K562 (cell line): ENCODE measurements around the gene RNF144A.

Source experiments
- BRCA1 ChIP-seq, 2 experiments: fragments of 450-650 bp in 1 of 2; sonication (generic) in 1 of 2; formaldehyde crosslinking in 1 of 2; IDR thresholded peaks; 2 replicates each; pipeline versions ENCODE4 v1.5.0 to v1.6.1; 2017 to 2020; ENCODE audit warnings: mild to moderate bottlenecking in 1 of 2, missing genetic modification reagents in 1 of 2
- CBFA2T2 ChIP-seq: fragments of 450-650 bp; conservative IDR thresholded peaks from 2 replicates; pipeline ENCODE4 v1.6.1; 2017; ENCODE audit warnings: mild to moderate bottlenecking
- FOXA1 ChIP-seq: fragments of 450-650 bp; IDR thresholded peaks from 2 replicates; pipeline ENCODE4 v1.6.1; 2016; ENCODE audit warnings: mild to moderate bottlenecking, borderline replicate concordance
- FOXJ3 ChIP-seq: sonication (generic); formaldehyde crosslinking; IDR thresholded peaks from 2 replicates; pipeline ENCODE4 v1.4.0; 2020; ENCODE audit warnings: mild to moderate bottlenecking, missing genetic modification reagents
- NR1H2 ChIP-seq: sonication (generic); formaldehyde crosslinking; IDR thresholded peaks from 2 replicates; pipeline ENCODE4 v1.4.0; 2020; ENCODE audit warnings: mild to moderate bottlenecking, missing genetic modification reagents
- POLR2AphosphoS5 ChIP-seq: IDR thresholded peaks from 2 replicates; pipeline ENCODE4 v1.6.1; 2011; ENCODE audit warnings: mild to moderate bottlenecking, low read depth, low read length, moderate library complexity; ENCODE audit not compliant: control insufficient read depth, insufficient read depth
- RNF2 ChIP-seq: sonication (generic); IDR thresholded peaks from 2 replicates; pipeline ENCODE4 v1.6.1; 2016
- ZBTB8A ChIP-seq: fragments of 450-650 bp; IDR thresholded peaks from 2 replicates; pipeline ENCODE4 v1.6.1; 2018; ENCODE audit warnings: mild to moderate bottlenecking, moderate library complexity; ENCODE audit not compliant: partially characterized antibody
- ZNF830 ChIP-seq: fragments of 250-450 bp; sonication (Bioruptor Pico); IDR thresholded peaks from 2 replicates; pipeline ENCODE4 v1.5.0; 2021; ENCODE audit warnings: mild to moderate bottlenecking
- TF ChIP-seq, protein P1 (sequence below), 3 experiments: IDR thresholded peaks in 2 of 3; conservative IDR thresholded peaks in 1 of 3; 2 replicates each; pipeline ENCODE4 v1.5.1; 2011 to 2012; ENCODE audit warnings: low read length in 3 of 3, mild to moderate bottlenecking in 3 of 3, control low read depth in 2 of 3, improper control_type of control experiment in 1 of 3, inconsistent platforms in 1 of 3, low read depth in 1 of 3, mixed read lengths in 1 of 3, moderate library complexity in 1 of 3; ENCODE audit not compliant: insufficient read depth in 2 of 3
- TF ChIP-seq, protein P2 (sequence below): sonication (generic); formaldehyde crosslinking; IDR thresholded peaks from 2 replicates; pipeline ENCODE4 v1.9.0; 2022; ENCODE audit warnings: mild to moderate bottlenecking, missing genetic modification reagents

DNA sequence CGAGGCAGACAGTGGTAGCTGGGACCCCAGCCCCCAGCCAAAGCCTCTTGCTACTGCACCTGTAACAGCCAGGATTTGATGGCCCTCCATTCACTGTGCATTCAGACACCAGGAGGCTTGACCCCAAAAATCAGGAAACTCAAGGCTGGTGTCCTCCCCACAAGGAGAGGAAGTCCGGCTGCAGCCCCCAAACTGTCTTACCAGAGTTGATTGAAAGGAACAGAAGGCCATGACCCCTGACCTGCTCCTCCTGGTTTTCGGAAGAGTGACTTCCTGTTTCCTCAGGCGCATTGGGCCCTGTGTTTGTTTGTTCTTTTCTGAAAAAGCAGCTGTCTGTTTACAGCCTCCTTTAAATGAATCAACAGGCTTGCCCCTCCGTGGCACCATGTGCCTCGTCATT lies 111.6 kb downstream of the RNF144A start:
- no peak for TF ChIP-seq NR1H2
- TF ChIP-seq, protein P1, sequence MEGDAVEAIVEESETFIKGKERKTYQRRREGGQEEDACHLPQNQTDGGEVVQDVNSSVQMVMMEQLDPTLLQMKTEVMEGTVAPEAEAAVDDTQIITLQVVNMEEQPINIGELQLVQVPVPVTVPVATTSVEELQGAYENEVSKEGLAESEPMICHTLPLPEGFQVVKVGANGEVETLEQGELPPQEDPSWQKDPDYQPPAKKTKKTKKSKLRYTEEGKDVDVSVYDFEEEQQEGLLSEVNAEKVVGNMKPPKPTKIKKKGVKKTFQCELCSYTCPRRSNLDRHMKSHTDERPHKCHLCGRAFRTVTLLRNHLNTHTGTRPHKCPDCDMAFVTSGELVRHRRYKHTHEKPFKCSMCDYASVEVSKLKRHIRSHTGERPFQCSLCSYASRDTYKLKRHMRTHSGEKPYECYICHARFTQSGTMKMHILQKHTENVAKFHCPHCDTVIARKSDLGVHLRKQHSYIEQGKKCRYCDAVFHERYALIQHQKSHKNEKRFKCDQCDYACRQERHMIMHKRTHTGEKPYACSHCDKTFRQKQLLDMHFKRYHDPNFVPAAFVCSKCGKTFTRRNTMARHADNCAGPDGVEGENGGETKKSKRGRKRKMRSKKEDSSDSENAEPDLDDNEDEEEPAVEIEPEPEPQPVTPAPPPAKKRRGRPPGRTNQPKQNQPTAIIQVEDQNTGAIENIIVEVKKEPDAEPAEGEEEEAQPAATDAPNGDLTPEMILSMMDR (IDR thresholded peaks at IDR 0.05 in 2 of 3, conservative IDR thresholded peaks at IDR 0.05 in 1 of 3; ENCODE audit: insufficient read depth in 2 of 3, low read depth in 1 of 3, low read length in 3 of 3): no peak
- TF ChIP-seq ZNF830 (CRISPR knock-in tag): no peak
- TF ChIP-seq RNF2: no peak
- TF ChIP-seq FOXA1: no peak
- no peak for TF ChIP-seq BRCA1 (IDR thresholded peaks at IDR 0.05)
- no peak for TF ChIP-seq BRCA1 (CRISPR knock-in tag; IDR thresholded peaks at IDR 0.05)
- no peak for TF ChIP-seq FOXJ3 (CRISPR knock-in tag)
- TF ChIP-seq CBFA2T2: no peak
- no peak for TF ChIP-seq POLR2AphosphoS5
- TF ChIP-seq, protein P2, sequence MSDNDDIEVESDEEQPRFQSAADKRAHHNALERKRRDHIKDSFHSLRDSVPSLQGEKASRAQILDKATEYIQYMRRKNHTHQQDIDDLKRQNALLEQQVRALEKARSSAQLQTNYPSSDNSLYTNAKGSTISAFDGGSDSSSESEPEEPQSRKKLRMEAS: no peak
- no peak for TF ChIP-seq ZBTB8A
